H9 (cell line): ENCODE results near the gene SLC43A1. TPM values are rescaled to one million over a fixed set of nuclear protein-coding genes. Genes with fewer than 3 reads are reported as not detected.

Source experiments
- DNase-seq: peaks from one replicate; pipeline ENCODE4 v3.0.0-alpha.2; 2017
- H2AFZ ChIP-seq: one replicate; pipeline ENCODE4 v1.6.1; 2013; ENCODE audit warnings: mild to moderate bottlenecking, low read length, control low read depth, moderate library complexity
- H2AK5ac ChIP-seq: 2 replicates; pipeline ENCODE4 v1.6.1; 2013; ENCODE audit warnings: low read length, control low read depth, mixed read lengths; ENCODE audit not compliant: insufficient read length
- H2BK120ac ChIP-seq: one replicate; pipeline ENCODE4 v1.6.1; 2013; ENCODE audit warnings: low read depth, mild to moderate bottlenecking, low read length, control low read depth, inconsistent platforms; ENCODE audit not compliant: poor library complexity, severe bottlenecking
- H2BK12ac ChIP-seq: 2 replicates; pipeline ENCODE4 v1.6.1; 2013; ENCODE audit warnings: low read length, control low read depth, mixed read lengths, low read depth; ENCODE audit not compliant: insufficient read length
- H2BK15ac ChIP-seq: 2 replicates; pipeline ENCODE4 v1.6.1; 2013; ENCODE audit warnings: low read depth, low read length, control low read depth
- H2BK20ac ChIP-seq: one replicate; pipeline ENCODE4 v1.6.1; 2013; ENCODE audit warnings: low read depth, mild to moderate bottlenecking, low read length, control low read depth, inconsistent platforms; ENCODE audit not compliant: poor library complexity, severe bottlenecking
- H2BK5ac ChIP-seq: 2 replicates; pipeline ENCODE4 v1.6.1; 2013; ENCODE audit warnings: low read length, control low read depth, mixed read lengths; ENCODE audit not compliant: insufficient read length
- H3K14ac ChIP-seq: 2 replicates; pipeline ENCODE4 v1.6.1; 2013; ENCODE audit warnings: low read length, control low read depth; ENCODE audit not compliant: insufficient read depth
- H3K18ac ChIP-seq: 2 replicates; pipeline ENCODE4 v1.6.1; 2013; ENCODE audit warnings: low read depth, mild to moderate bottlenecking, mixed read lengths, low read length, control low read depth; ENCODE audit not compliant: insufficient read length
- H3K23ac ChIP-seq: 2 replicates; pipeline ENCODE4 v1.6.1; 2013; ENCODE audit warnings: low read length, control low read depth, mixed read lengths, low read depth; ENCODE audit not compliant: insufficient read length
- H3K23me2 ChIP-seq: 2 replicates; pipeline ENCODE4 v1.6.1; 2013; ENCODE audit warnings: low read depth, mild to moderate bottlenecking, mixed read lengths, low read length, control low read depth; ENCODE audit not compliant: insufficient read length, poor library complexity, severe bottlenecking
- H3K27ac ChIP-seq: 2 replicates; pipeline ENCODE4 v1.5.1; 2013; ENCODE audit warnings: low read length, control low read depth, mixed read lengths, low read depth; ENCODE audit not compliant: insufficient read length
- H3K27me3 ChIP-seq: 2 replicates; pipeline ENCODE4 v1.6.1; 2013; ENCODE audit warnings: low read length, control low read depth, inconsistent platforms; ENCODE audit not compliant: insufficient read depth
- H3K4ac ChIP-seq: 2 replicates; pipeline ENCODE4 v1.6.1; 2013; ENCODE audit warnings: low read depth, mild to moderate bottlenecking, control low read depth, inconsistent platforms, low read length, moderate library complexity
- H3K4me1 ChIP-seq: 2 replicates; pipeline ENCODE4 v1.6.1; 2013; ENCODE audit warnings: low read length, control low read depth, inconsistent platforms; ENCODE audit not compliant: insufficient read depth
- H3K4me2 ChIP-seq: 2 replicates; pipeline ENCODE4 v1.6.1; 2013; ENCODE audit warnings: low read length, control low read depth, mixed read lengths; ENCODE audit not compliant: insufficient read length, insufficient read depth
- H3K56ac ChIP-seq: 2 replicates; pipeline ENCODE4 v1.6.1; 2013; ENCODE audit warnings: low read depth, mild to moderate bottlenecking, mixed read lengths, low read length, control low read depth; ENCODE audit not compliant: insufficient read length
- H3K79me1 ChIP-seq: 2 replicates; pipeline ENCODE4 v1.6.1; 2013; ENCODE audit warnings: low read depth, mild to moderate bottlenecking, moderate library complexity, low read length, control low read depth, inconsistent platforms; ENCODE audit not compliant: insufficient read depth, poor library complexity, severe bottlenecking
- H3K79me2 ChIP-seq: 2 replicates; pipeline ENCODE4 v1.6.1; 2013; ENCODE audit warnings: low read length, control low read depth, inconsistent platforms; ENCODE audit not compliant: insufficient read depth
- H3K9ac ChIP-seq: 2 replicates; pipeline ENCODE4 v1.6.1; 2013; ENCODE audit warnings: low read length, control low read depth, mixed read lengths; ENCODE audit not compliant: insufficient read length; ENCODE audit errors: extremely low read depth
- H3K9me3 ChIP-seq: one replicate; pipeline ENCODE4 v1.6.1; 2013; ENCODE audit warnings: low read depth, low read length, inconsistent platforms; ENCODE audit not compliant: control insufficient read depth
- H3T11ph ChIP-seq: one replicate; pipeline ENCODE4 v1.6.1; 2013; ENCODE audit warnings: mild to moderate bottlenecking, low read length, control low read depth, inconsistent platforms
- H4K20me1 ChIP-seq: one replicate; pipeline ENCODE4 v1.6.1; 2013; ENCODE audit not compliant: control insufficient read depth, insufficient read length, insufficient read depth
- H4K5ac ChIP-seq: 2 replicates; pipeline ENCODE4 v1.6.1; 2013; ENCODE audit warnings: low read depth, mild to moderate bottlenecking, mixed read lengths, low read length, control low read depth; ENCODE audit not compliant: insufficient read length
- H4K8ac ChIP-seq: replicated peaks from 2 replicates; pipeline ENCODE4 v1.6.1; 2013; ENCODE audit warnings: low read length, control low read depth, mixed read lengths, low read depth; ENCODE audit not compliant: insufficient read length
- H4K91ac ChIP-seq: 2 replicates; pipeline ENCODE4 v1.6.1; 2013; ENCODE audit warnings: low read depth, mild to moderate bottlenecking, moderate library complexity, mixed read lengths, low read length, control low read depth; ENCODE audit not compliant: insufficient read length
- H3K27ac Mint-ChIP-seq, 3 experiments: 2 replicates in 2 of 3; 3 replicates in 1 of 3; pipeline ENCODE4 v1.8.0; 2020 to 2021; ENCODE audit warnings: mixed read lengths in 3 of 3, mild to moderate bottlenecking in 1 of 3, moderate library complexity in 1 of 3
- H3K27me3 Mint-ChIP-seq: 2 replicates; pipeline ENCODE4 v1.8.0; 2021; ENCODE audit warnings: low read depth, mild to moderate bottlenecking, moderate library complexity, mixed read lengths
- H3K36me3 Mint-ChIP-seq, 3 experiments: 2 replicates in 2 of 3; 3 replicates in 1 of 3; pipeline ENCODE4 v1.8.0; 2020 to 2021; ENCODE audit warnings: low read depth in 3 of 3, mixed read lengths in 3 of 3; ENCODE audit not compliant: insufficient read depth in 1 of 3
- H3K4me1 Mint-ChIP-seq, 2 experiments: 2 replicates each; pipeline ENCODE4 v1.8.0; 2020; ENCODE audit warnings: mixed read lengths in 2 of 2
- H3K4me3 Mint-ChIP-seq, 2 experiments: 2 replicates in 1 of 2; 3 replicates in 1 of 2; pipeline ENCODE4 v1.8.0; 2020 to 2021; ENCODE audit warnings: mild to moderate bottlenecking in 2 of 2, mixed read lengths in 2 of 2, moderate library complexity in 1 of 2
- H3K9me3 Mint-ChIP-seq, 2 experiments: 2 replicates in 1 of 2; 3 replicates in 1 of 2; pipeline ENCODE4 v1.8.0; 2020; ENCODE audit warnings: mild to moderate bottlenecking in 2 of 2, mixed read lengths in 2 of 2, moderate library complexity in 1 of 2
- CTCF ChIP-seq: fragments of 200-600 bp; sonication (generic); conservative IDR thresholded peaks from 3 replicates; pipeline ENCODE4 v1.8.0; 2021; ENCODE audit warnings: antibody characterized with exemption, mild to moderate bottlenecking
- WGBS: extraction: QIAGEN DNeasy Blood & Tissue Kit; methylation state at CpG from one replicate; pipeline ENCODE4 v1.1.7; 2013; ENCODE audit warnings: missing lambda C conversion rate, low lambda C conversion rate, mixed read lengths; ENCODE audit not compliant: insufficient read length; ENCODE audit errors: extremely low coverage; 5-methylcytosine and 5-hydroxymethylcytosine counted together
- total RNA-seq: library from RNA; stranded (reverse); gene quantifications from 2 replicates; pipeline ENCODE4 v1.2.1, GENCODE V29; 2021

SLC43A1 gene
- total RNA-seq, 1 experiment from 2014 or later: 17.0 TPM

- Histone ChIP-seq H3K4ac (no peak overlapping the region), H3K4me1 (peaks cover 14% of the 10 kb centered on the region; the same call in 1 of the 2 replicates), H3K79me2 (no peaks in the 10 kb centered on the region), H3K18ac (no peak overlapping the region), H3K23ac (no peak overlapping the region), H2BK120ac (no peak overlapping the region), H3K56ac (no peak overlapping the region), H3K79me1 (no peaks in the 10 kb centered on the region), H3K9ac (no peak overlapping the region), H3K23me2 (peaks cover 30% of the 10 kb centered on the region), H4K5ac (no peak overlapping the region), H3K27me3 (peaks cover 10% of the 10 kb centered on the region; the same call in 1 of the 2 replicates), H3K9me3 (no peaks in the 10 kb centered on the region), H2BK15ac (no peak overlapping the region), H4K20me1 (no peaks in the 10 kb centered on the region), H4K8ac (no peak overlapping the region), H2BK5ac (no peak overlapping the region), H2AK5ac (no peak overlapping the region), H4K91ac (no peak overlapping the region), H2AFZ (no peak overlapping the region), H2BK12ac (no peak overlapping the region), H3T11ph (no peak overlapping the region), H3K27ac (no peak overlapping the region), H2BK20ac (no peak overlapping the region), H3K14ac (no peak overlapping the region), H3K4me2 (peak overlapping the region; percentile 81)
- H3K36me3 Mint-ChIP-seq: 0 out of 7 replicates have a peak, but pooled peaks cover 0 to 2% (median 0%) of the 10 kb centered on the region in 3 experiments
- no CpG with 5 or more reads among the region's 62 CpGs for WGBS
- DNase-seq: peak; percentile 39
- H3K9me3 Mint-ChIP-seq: no peaks in the 10 kb centered on the region
- H3K27ac Mint-ChIP-seq: no peak overlapping the region
- peaks cover 39 to 56% of the 10 kb centered on the region in 2 experiments for H3K4me1 Mint-ChIP-seq
- peak overlapping the region; percentile 84 to 97 for H3K4me3 Mint-ChIP-seq
- peaks cover 88% of the 10 kb centered on the region for H3K27me3 Mint-ChIP-seq
- TF ChIP-seq CTCF: no peak
Measured at GRCh38 chr11:57459164-57460021, 56.1 kb downstream of the SLC43A1 start.
